IPS-NIHi7 (cell line): ENCODE data around the gene CST9.
"Not testable (repeated sequence)": the region's sequence is repeated elsewhere in the genome, so short reads cannot be mapped to it uniquely, and the experiment has no call there.

Experiments used
- DNase-seq: peaks from one replicate; pipeline ENCODE4 v3.0.0; 2012; ENCODE audit warnings: mixed read lengths; ENCODE audit errors: extremely low spot score

The CST9 gene

DNA sequence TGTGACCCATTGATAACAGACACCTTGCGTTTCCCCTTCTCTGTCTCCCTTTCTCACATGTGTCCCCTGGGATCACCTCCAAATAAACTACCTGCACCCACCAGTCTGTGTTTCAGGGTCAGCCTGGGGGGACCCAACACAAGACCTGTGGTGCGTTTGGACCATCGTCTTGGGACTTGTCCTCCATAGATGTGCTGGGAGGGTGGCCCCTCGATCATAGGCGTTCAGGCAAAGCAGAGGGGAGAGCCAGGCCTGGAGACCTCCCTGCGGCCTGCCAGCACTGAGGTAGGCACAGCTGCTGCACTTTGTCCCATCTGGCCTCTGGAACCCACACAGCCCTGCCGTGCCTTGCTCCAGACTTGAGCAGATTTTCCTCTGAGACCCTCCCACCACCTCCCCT lies 18.1 kb downstream of the CST9 start:
- DNase-seq, result no peak

GRCh38 chr20:23586735-23587525 lies 18.8 kb downstream of the CST9 start:
- DNase-seq, result no peak

- DNase-seq, result no peak
Observed at GRCh38 chr20:23585808-23586734, 19.6 kb downstream of the CST9 start.

- no peak for DNase-seq
Observed at GRCh38 chr20:23585449-23585807, 20.3 kb downstream of the CST9 start.

GRCh38 chr20:23584434-23585199 lies 21.1 kb downstream of the CST9 start:
- no peak for DNase-seq

GRCh38 chr20:23583526-23583925 lies 22.2 kb downstream of the CST9 start:
- no peak for DNase-seq

- no peak for DNase-seq
Observed at GRCh38 chr20:23582293-23582692, 23.4 kb downstream of the CST9 start.

GRCh38 chr20:23581833-23582232 lies 23.9 kb downstream of the CST9 start:
- DNase-seq, result not testable (repeated sequence)

- no peak for DNase-seq
Observed at GRCh38 chr20:23574977-23575376, 30.7 kb downstream of the CST9 start.

DNA sequence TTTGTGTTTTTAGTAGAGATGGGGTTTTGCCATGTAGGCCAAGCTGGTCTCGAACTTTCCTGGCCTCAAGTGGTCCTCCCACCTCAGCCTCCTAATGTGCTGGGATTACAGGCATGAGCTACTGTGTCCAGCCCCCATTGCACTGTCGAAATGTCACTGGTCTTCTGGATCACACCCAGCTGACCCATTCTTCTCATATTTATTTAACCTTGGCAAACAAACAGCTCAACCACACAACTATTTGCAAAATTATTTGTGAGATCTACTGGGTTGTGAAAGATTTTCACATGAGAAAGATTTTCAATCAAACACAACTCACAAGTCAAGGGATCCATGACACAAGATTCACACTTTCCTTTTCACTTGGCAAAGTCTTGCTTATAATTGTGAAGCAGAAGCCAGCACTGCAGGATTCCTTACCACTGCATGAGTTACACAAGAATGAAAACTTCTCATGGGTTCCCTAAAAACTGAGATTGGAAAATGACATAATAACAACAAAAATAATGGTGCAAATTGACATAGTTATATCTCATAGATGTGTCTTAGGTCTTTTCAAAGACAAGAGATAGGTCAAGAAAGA lies 35.4 kb downstream of the CST9 start:
- no peak for DNase-seq

GRCh38 chr20:23569570-23569969 lies 36.1 kb downstream of the CST9 start:
- DNase-seq, result no peak

DNA sequence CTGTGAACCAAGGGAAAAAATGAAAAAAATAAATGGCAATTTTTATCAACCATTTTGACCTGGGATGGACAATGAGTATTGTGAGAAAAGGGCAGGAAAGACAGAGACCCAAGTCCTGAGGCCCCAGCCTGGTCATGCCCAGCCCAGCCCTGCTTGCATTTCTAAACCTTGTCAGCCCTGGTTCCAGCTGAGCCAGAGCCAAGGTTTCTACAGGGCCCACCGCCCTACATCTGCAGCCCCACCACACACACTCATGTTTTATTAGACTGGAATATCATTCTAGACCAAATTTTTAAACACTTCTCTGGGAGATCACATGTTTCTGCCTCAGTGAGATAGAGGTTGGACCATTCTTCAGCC lies 36.8 kb downstream of the CST9 start:
- DNase-seq, result no peak

DNA sequence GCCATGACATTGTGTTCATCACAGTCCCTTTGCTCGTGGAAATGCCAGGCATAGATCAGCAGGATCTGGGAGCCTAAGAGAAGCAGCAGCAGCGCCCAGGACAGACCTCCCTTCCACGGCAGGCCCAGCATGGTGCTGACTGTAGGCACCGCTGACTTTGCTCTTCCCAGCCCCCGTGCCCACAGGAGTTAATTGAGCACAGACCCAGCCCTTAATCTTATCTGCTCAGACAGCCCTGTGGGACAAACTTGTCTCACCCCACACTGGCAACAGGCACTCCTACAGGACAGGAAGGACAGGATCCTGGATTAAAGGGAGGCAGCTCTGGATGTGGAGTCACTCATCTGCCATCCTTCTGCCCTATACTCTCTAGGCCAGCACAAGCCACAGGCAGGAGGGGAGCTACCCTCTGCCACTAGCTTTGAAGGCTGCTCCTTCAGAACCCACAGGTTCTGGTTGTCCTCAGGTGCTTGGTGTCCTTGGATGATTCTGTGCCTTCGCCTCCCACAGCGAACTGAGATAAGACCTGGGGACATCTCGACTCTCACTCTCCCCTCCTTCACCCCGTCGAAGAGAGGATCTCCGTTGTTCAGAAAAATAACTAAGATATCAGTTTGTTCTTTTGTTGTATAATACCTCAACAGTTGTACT lies 37.3 kb downstream of the CST9 start, which contains the start of gene CST9L:
TSS of gene CST9L (minus strand) at position 165 of the 651 bp plus-strand sequence. CDS start at position 131, 34 bp downstream.
- DNase-seq, result no peak

GRCh38 chr20:23566199-23566932 lies 39.4 kb downstream of the CST9 start:
- DNase-seq, result no peak

- no peak for DNase-seq
Observed at GRCh38 chr20:23565503-23566045, 40.1 kb downstream of the CST9 start.

- no peak for DNase-seq
Observed at GRCh38 chr20:23564927-23565326, 40.8 kb downstream of the CST9 start.

GRCh38 chr20:23562721-23563342 lies 42.9 kb downstream of the CST9 start:
- DNase-seq, result no peak

GRCh38 chr20:23554401-23554800 lies 51.3 kb downstream of the CST9 start:
- no peak for DNase-seq
